K562 (cell line): Measurements from ENCODE around the gene ERC2. TPM values are rescaled to one million over a fixed set of nuclear protein-coding genes. Genes with fewer than 3 reads are reported as not detected.

Experiments
- ATAC-seq: fragments of 200-7000 bp; cut with Tn5 transposase; 3 replicates; pipeline ENCODE4 v1.9.1; 2020; ENCODE audit warnings: moderate library complexity
- BruUV-seq: library from RNA; stranded (reverse); fragments of 400-500 nt; replicated peaks from 2 replicates; lab custom pipeline; 2021; lab: Mats Ljungman, UMichigan
- CTCF ChIA-PET: fragments of 300-600 bp; formaldehyde crosslinking; extraction: SDS; loops from one replicate; lab custom pipeline; 2021; ENCODE audit warnings: low intra/inter-chr PET ratio; lab: Yijun Ruan, JAX
- POLR2A ChIA-PET: fragments of 300-600, 350-650 bp; sonication (Branson Sonifier 250); formaldehyde crosslinking; extraction: SDS; loops from one replicate; lab custom pipeline; 2021; ENCODE audit warnings: antibody characterized with exemption, inconsistent platforms; lab: Yijun Ruan, JAX
- DNase-seq, 4 experiments: peaks; one replicate each; pipeline versions ENCODE4 v3.0.0 to v3.0.0-alpha.2; 2011 to 2018; ENCODE audit warnings: low spot score in 3 of 4, mixed read lengths in 3 of 4; ENCODE audit errors: extremely low read depth in 1 of 4
- FAIRE-seq: peaks from 2 replicates; lab custom pipeline; 2011; peaks lifted over from hg19 to GRCh38; lab: Jason Lieb, UNC
- H2AFZ ChIP-seq: 2 replicates; pipeline ENCODE4 v1.6.0; 2011; ENCODE audit warnings: low read depth, low read length, control low read depth, inconsistent platforms
- H3K27ac ChIP-seq: fragments of 200-600 bp; 3 replicates; pipeline ENCODE4 v1.8.0; 2011; ENCODE audit warnings: low read depth, mild to moderate bottlenecking, control low read depth, inconsistent platforms, low read length, moderate library complexity, mixed read lengths; ENCODE audit errors: extremely low read depth
- H3K27me3 ChIP-seq, 2 experiments: fragments of 300-600 bp in 1 of 2; 2 replicates in 1 of 2; 3 replicates in 1 of 2; pipeline versions ENCODE4 v1.6.0 to v1.8.0; 2011; ENCODE audit warnings: inconsistent platforms in 2 of 2, low read length in 2 of 2, mild to moderate bottlenecking in 1 of 2, mixed read lengths in 1 of 2, moderate library complexity in 1 of 2; ENCODE audit not compliant: control insufficient read depth in 2 of 2, insufficient read depth in 2 of 2
- H3K36me3 ChIP-seq: fragments of 300-600 bp; 3 replicates; pipeline ENCODE4 v1.8.0; 2011; ENCODE audit warnings: mild to moderate bottlenecking, low read length, inconsistent platforms; ENCODE audit not compliant: control insufficient read depth, insufficient read depth
- H3K4me1 ChIP-seq, 2 experiments: fragments of 200-600 bp in 1 of 2; replicated peaks in 1 of 2; 2 replicates in 1 of 2; 3 replicates in 1 of 2; pipeline versions ENCODE4 v1.5.1 to v1.8.0; 2011; ENCODE audit warnings: inconsistent platforms in 2 of 2, low read length in 2 of 2, mild to moderate bottlenecking in 1 of 2, mixed read lengths in 1 of 2, moderate library complexity in 1 of 2; ENCODE audit not compliant: control insufficient read depth in 2 of 2, insufficient read depth in 2 of 2
- H3K4me2 ChIP-seq: 2 replicates; pipeline ENCODE4 v1.6.1; 2011; ENCODE audit warnings: low read length, control low read depth, inconsistent platforms, mixed read lengths; ENCODE audit not compliant: insufficient read depth
- H3K4me3 ChIP-seq: fragments of 200-600 bp; sonication (generic), shearing (Covaris generic); 2 replicates; pipeline ENCODE4 v1.5.1; 2016; ENCODE audit warnings: control low read depth, inconsistent platforms
- H3K79me2 ChIP-seq: fragments of 200-600 bp; 3 replicates; pipeline ENCODE4 v1.8.0; 2011; ENCODE audit warnings: low read length, inconsistent platforms; ENCODE audit not compliant: control insufficient read depth, insufficient read depth
- H3K9ac ChIP-seq, 2 experiments: 2 replicates each; pipeline versions ENCODE4 v1.6.0 to v1.6.1; 2011; ENCODE audit warnings: low read depth in 2 of 2, low read length in 2 of 2, control low read depth in 1 of 2, inconsistent platforms in 1 of 2, mild to moderate bottlenecking in 1 of 2, mixed read lengths in 1 of 2; ENCODE audit not compliant: insufficient read depth in 1 of 2
- H3K9me1 ChIP-seq: one replicate; pipeline ENCODE4 v1.6.0; 2011; ENCODE audit warnings: inconsistent platforms, mild to moderate bottlenecking, low read length, moderate library complexity; ENCODE audit not compliant: control insufficient read depth, insufficient read depth
- H3K9me3 ChIP-seq: replicated peaks from 2 replicates; pipeline ENCODE4 v1.5.1; 2011; ENCODE audit warnings: low read depth, low read length, inconsistent platforms; ENCODE audit not compliant: control insufficient read depth, insufficient read depth
- H4K20me1 ChIP-seq: replicated peaks from 2 replicates; pipeline ENCODE4 v1.6.1; 2011; ENCODE audit warnings: low read length, inconsistent platforms, mixed read lengths; ENCODE audit not compliant: control insufficient read depth, insufficient read depth
- REST ChIP-seq, 2 experiments: fragments of 450-650 bp; formaldehyde crosslinking in 1 of 2; IDR thresholded peaks; 2 replicates each; pipeline versions ENCODE4 v1.4.0 to v1.6.1; 2014 to 2020; ENCODE audit warnings: mild to moderate bottlenecking in 2 of 2, borderline replicate concordance in 1 of 2, low read depth in 1 of 2
- SREBF1 ChIP-seq: fragments of 150-350 bp; IDR thresholded peaks from 2 replicates; pipeline ENCODE4 v1.6.1; 2014; ENCODE audit warnings: antibody characterized with exemption, low read depth, low read length, borderline replicate concordance
- ZBTB8A ChIP-seq: fragments of 450-650 bp; IDR thresholded peaks from 2 replicates; pipeline ENCODE4 v1.6.1; 2018; ENCODE audit warnings: mild to moderate bottlenecking, moderate library complexity; ENCODE audit not compliant: partially characterized antibody
- WGBS: fragments of 100-300 bp; shearing (Covaris generic); methylation state at CpG from one replicate; pipeline ENCODE4 v1.1.6; 2016; ENCODE audit warnings: low coverage, mixed read lengths; ENCODE audit not compliant: insufficient coverage; ENCODE audit errors: missing lambda C conversion rate; 5-methylcytosine and 5-hydroxymethylcytosine counted together
- in situ Hi-C: fragments of 300-500 bp; cut with MboI; formaldehyde crosslinking; loops from 4 replicates; pipeline ENCODE4 v1.15.0; 2018; ENCODE audit warnings: inconsistent platforms, mixed read lengths
- intact Hi-C: fragments of 100-400 bp; cut with micrococcal nuclease; formaldehyde crosslinking; loops from 2 replicates; pipeline ENCODE4 v1.14.2; 2022
- polyA plus RNA-seq, 8 experiments: library from polyadenylated mRNA; depleted of rRNA in 4 of 8; stranded (reverse) in 5 of 8; unstranded in 3 of 8; fragments of >200 nt; fragmentation: Nextera tagmentation in 2 of 8; fragmentation: Illumina TruSeq in 1 of 8; extraction: Ambion mirVana in 2 of 8; extraction: Trizol in 1 of 8; gene quantifications; 2 replicates each; pipeline versions ENCODE4 v1.2.1 to v1.2.3, GENCODE V29; 2011 to 2014; ENCODE audit warnings: inconsistent platforms in 1 of 8, missing spikeins in 1 of 8
- total RNA-seq, 7 experiments: library from RNA; depleted of rRNA in 6 of 7; stranded (reverse); fragments of >200 nt in 6 of 7; fragmentation: Illumina TruSeq in 2 of 7; extraction: Trizol in 2 of 7; gene quantifications; 2 replicates each; pipeline versions ENCODE4 v1.2.1 to v1.2.3, GENCODE V29; 2011 to 2021; ENCODE audit warnings: low replicate concordance in 1 of 7

ERC2 gene
- total and polyA plus RNA-seq, 9 of the 15 experiments (the other 6 are each of a cell fraction or from before 2014, with no cell fraction given) = 0.04 to 0.18 (median 0.07) TPM; not detected in 2

DNA sequence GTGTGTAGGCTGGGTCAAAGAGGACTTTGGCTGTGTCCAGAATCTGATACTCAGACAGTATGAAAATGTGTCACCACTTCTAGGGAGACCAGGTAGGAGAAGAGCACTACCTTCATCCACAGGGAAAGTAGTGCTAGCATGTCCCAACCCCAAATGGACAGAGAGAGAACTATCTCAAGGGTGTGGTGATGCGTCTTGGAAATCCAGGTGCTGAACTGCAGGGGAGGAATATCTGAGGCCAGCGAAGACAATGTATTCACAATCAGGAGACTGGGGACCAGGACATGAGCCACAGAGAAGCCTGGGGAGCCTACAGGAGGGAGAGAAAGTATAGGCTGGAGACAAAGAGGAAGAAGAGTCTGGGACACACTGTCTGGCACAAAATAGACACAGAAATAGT, 829.1 kb downstream of the ERC2 start:
- TF ChIP-seq ZBTB8A = no peak
- TF ChIP-seq SREBF1 = no peak
- TF ChIP-seq REST (IDR thresholded peaks at IDR 0.05; ENCODE audit: borderline replicate concordance) = peak; percentile 15; the same call in 1 of the 2 replicates
- TF ChIP-seq REST (CRISPR knock-in tag; IDR thresholded peaks at IDR 0.05; ENCODE audit: low read depth) = no peak
- Histone ChIP-seq H3K27ac (no peak overlapping the region), H4K20me1 (no peaks in the 10 kb centered on the region), H3K9me1 (no peaks in the 10 kb centered on the region), H3K79me2 (no peaks in the 10 kb centered on the region), H3K4me1 (no peaks in the 10 kb centered on the region), H3K9ac (no peak overlapping the region), H3K4me2 (no peak overlapping the region), H3K36me3 (no peaks in the 10 kb centered on the region), H3K9me3 (no peaks in the 10 kb centered on the region), H3K4me3 (no peak overlapping the region), H3K27me3 (no peaks in the 10 kb centered on the region), H2AFZ (no peak overlapping the region)
- ATAC-seq (no peak), FAIRE-seq (no peak), DNase-seq (no peak)
- BruUV-seq = no TSS peak
- 0% methylated on average over 2 of the region's 2 CpGs for WGBS
- in situ Hi-C loops = no loop called here
- intact Hi-C loops = no loop called here
- ChIA-PET CTCF (no interaction called here), POLR2A (no interaction called here)
